Ramos (cell line): ENCODE data around the gene NANOS1.

Experiments
- in situ Hi-C: fragments of 300-500 bp; cut with MboI; formaldehyde crosslinking; loops from one replicate; pipeline ENCODE4 v1.14.3; 2022; ENCODE audit warnings: low sequenced_read_pairs; ENCODE audit not compliant: unreplicated experiment

Gene NANOS1

DNA sequence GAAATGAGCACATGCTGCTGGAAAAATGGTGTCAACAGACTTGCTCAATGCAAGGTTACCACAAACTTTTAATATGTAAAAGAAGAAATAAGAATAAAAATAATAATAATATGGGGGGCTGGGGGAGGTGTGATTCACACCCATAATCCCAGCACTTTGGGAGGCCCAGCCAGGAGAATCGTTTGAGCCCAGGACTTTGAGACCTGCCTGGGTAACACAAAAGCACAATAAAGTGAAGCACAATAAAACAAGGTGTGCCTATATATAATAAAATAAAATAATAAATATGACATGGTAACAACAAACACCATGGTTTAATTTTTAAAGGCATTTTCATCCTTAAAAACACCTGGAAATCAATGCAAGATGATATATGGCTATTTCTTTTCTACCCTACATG is 26.0 kb downstream of the NANOS1 start:
- in situ Hi-C loops: no loop called here

DNA sequence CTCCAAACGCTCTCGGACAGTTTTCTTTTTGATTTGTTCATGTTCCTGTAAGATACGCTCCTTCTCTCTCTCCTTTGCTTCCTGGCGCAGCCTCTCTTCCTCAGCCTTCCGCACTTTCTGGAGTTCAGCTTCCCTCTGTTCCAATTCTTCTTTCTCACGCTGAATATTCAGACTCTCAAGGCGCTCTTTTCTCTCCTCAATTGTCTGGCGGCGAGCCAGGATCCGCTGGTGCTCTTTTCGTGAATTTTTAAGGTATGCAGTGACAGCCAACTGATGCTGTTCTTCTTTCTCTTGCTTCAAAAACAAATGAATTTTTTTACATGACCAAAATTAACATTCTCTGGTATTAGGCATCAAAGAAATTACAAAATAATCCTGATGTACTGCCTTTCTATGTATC is 28.5 kb downstream of the NANOS1 start:
- in situ Hi-C loops: no loop called here

DNA sequence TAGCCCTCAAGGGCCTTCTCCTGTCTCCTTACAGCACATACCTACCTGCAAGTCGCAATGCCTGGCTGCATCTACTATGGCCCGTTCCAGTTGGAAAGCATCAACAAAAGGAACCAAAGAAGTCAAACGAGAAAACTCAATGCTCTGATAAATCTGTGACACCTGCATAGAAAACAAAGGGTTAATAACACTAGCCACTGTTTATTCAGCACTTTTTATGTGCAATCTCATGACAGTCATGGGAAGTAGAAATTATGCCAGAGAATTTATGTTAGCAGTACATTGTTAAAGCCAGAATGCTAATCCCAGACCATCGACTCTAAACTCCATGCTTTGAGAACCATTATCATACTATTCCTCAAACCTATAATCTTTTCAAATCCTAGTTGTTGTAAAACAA is 30.0 kb downstream of the NANOS1 start:
- in situ Hi-C loops: no loop called here

DNA sequence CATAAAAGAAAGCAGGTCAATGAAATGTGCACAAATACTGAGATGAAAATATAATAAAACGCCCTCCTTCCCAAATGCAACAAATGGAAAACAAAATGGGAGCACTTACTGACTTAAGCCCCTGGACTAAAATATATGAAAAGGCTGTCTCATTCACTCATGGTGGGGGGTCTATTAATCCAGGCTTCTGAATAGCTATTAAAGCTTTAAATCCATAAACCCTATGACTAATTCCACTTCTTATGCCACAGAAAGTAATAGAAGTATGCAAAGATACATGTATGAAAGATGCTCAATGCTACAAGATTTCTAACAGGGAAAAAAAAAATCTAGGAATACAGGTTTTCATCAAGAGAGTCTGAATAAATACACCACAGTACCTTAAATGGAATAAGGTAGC is 30.6 kb downstream of the NANOS1 start:
- in situ Hi-C loops: no loop called here

DNA sequence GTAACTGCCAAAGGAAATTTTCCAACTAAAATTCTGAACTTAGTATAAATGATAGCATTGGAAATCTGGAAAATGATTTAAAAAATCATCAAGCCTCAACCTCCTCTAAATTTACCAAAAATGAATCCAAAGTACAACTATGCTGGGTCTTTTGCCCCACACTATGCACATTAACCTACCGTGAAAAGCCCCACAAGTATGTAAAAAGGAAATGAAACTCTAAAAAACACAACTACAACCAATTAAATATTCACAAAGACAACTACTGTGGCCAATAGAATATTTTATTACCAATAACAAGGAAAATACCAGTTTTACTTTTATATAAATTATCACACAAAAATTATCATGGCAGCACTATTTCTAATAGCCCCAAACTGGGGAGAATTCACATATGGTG is 31.8 kb downstream of the NANOS1 start:
- in situ Hi-C loops: no loop called here

DNA sequence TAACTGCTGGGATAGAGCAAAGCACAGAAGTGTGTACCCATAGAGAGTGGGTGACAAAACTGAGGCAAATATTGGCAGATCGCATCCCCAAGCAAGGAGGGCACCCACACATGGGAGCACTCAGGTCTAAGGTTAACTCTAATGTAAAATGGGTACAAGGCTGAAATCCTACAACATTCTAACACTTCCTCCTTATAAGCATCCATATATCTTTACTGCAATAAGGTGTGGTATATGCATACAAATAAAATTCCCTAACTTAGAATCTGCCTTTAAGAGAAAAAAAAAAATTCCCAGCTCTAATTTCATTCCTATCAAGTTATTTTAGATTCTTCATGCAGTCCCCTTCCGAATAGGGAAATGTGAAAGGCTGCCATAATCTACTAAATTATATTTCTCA is 32.4 kb downstream of the NANOS1 start:
- in situ Hi-C loops: no loop called here

DNA sequence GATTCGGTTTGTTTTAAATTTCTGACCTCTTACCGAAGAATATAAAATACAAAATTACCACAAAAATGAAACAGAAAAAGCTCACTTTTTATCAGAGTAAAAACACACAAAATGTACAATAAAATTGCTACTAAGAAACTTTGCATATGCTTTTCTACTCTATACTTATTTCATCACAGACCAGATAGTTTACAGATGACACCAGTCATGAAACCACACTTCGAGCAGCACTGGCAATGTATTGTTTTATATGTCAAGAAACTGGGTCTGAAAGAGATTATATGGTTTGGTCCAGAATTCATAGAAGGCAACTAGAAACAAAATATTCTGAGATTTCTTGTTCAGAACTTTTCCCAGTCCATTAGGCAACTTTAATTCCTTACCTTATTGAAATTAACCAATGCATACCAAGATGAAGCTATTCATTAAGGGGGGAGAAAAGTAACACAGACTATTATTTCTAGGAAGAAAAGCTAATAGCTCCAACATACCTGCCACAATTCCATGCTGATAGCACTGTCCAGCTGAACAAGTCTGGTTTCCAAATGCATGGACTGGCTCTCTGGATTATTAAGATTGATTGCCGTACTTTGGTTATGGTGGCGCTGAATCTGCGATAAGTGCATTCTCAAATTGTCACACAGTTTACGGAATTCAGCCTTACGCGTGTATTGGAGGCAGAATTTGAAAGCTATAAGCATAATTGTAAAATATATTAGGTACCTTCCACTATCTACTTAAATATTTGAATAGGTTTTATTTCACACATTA is 41.1 kb downstream of the NANOS1 start:
- in situ Hi-C loops: no loop called here

DNA sequence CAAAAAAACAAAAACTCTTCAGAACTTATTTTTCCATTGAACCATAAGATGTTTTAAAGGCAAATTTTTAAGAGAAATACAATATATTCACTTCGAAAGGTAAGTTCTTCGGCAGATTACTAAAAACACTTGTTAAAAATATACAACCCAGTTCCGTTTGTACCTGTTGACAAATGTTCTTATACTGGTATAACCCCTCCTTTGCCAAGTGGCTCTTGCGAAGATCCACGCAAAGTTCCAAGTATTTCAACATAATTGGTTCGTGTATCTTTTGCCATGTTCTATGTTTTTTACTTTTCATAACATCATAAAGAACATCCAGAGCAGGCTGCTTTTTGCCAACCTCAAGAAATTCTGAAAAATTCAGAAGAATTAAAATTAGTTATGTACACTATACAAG is 44.1 kb downstream of the NANOS1 start:
- in situ Hi-C loops: no loop called here

DNA sequence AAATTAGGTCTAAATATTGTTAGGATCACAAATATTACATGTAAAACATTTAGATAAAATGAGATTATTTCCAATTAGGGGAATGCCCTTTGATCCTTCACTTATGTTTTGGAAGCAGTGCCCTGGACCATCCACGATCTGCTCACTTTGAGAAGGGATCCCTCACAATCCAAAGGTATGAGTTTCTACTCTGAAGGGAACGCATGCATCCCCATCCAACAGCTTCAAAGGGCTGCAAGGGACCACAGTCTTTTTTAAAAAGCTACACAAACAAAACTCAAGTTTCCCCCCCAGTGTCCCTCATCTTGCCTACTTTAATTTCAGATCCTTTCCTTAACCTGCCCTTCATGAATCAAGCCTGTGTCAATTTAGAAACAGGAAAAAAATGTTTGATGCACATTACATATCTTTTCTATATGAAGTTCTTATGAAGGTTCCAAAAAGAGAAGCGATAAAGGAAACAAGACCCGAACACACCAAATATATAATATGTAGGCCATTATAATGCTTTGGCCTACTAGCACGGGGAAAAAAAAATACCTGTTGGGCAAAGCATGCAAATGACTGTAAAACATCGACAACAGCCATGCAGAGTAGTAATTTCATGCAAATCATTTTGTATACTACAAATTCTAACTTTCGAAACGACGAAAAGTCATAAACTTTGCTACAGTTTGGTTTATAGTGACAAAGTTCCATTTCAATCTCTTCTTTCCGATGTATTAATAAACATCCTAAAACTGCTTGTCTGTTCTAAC is 49.1 kb downstream of the NANOS1 start:
- in situ Hi-C loops: no loop called here

DNA sequence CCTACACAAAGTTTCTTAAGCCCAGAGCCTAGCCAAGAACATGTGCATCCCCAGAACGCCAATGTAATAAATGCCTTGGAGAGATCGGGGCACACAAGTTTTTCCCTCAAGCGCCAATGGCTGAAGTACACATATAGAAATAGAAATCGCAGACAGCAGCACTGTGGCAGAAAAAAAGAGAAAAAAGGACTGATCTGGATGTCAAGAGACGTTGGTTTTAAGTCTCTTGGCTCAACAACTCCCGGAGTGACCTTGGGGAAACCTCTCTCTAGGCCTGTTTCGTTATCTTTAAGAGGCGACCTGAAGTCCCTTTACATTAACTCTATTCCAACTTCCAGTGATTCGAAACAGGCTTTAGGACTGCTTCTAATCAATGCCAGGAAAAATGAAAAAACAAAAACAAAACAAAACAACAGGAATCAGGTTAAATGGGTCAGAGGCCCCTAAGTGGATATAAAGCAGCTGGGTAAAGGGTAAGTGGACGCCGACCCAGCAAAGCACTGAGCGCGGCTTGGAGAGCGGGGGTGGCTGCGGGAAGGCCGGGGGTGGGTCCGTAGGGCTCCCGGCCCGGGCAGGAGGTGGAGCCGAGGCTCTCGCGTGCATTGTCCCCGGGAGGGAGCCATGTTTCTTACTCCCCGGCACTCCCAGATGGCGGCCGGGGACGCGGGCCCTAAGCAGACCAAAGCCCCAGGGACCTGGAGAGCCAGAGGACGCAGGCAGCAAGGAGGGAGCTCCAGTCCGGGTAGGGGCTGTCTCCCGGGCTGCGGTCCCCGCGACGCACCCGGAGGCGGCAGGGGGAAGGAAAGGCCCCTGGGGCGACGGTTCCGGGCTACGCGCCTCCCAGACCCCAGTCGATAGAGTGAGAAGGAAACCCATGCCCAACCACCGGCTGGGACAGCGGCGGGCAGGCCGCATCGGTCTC is 50.3 kb downstream of the NANOS1 start:
- in situ Hi-C loops: no loop called here

DNA sequence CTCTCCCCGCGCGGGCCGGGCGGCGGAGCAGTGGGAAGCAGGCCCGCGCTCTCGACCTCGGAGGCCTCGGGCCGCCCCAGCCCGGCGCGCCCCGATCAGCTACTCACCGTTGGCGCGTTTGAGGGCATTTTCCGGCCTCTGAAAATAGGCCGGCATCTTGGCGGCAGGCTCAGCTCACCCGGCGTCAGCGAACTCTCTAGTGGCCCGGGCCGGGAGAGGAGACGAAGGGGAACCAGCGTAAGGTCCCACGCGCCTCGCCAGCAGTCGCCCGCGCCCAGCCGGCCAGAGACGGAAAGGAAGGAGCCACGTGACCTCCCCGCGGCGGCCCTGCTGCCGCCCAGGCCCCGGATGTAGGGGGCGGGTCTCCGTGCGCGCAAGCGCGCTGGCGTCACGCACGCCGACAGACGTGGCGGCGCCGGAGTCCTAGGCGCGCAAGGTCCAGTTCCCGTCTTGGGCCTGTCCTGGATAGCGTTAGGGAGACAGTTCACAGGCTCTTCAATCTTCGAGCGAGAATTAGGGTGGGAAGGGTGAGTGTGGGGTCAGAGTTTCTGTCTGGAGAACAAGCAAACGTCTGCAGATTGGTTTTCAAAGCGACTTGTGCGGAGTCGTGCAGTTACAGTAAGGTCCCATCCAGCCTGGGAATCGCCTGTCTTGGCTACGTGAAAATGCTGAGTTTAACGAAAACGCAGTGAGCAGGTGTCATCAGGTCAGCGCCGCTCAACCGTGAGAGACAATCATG is 51.2 kb downstream of the NANOS1 start, which contains the start of gene EIF3A:
Gene EIF3A (minus strand): TSS at position 297 of the 739 bp plus-strand sequence. CDS start 141 bp downstream, at position 156.
- in situ Hi-C loops: no loop called here
